GM06990 (cell line): ENCODE results near the gene THSD4.

Experiments
- DNase-seq: peaks from one replicate; pipeline ENCODE4 v3.0.0-alpha.2; 2011; ENCODE audit not compliant: insufficient read length; ENCODE audit errors: extremely low read depth
- H3K27me3 ChIP-seq: replicated peaks from 2 replicates; pipeline ENCODE4 v1.6.0; 2011; ENCODE audit warnings: low read length; ENCODE audit not compliant: control insufficient read depth, insufficient read depth
- H3K36me3 ChIP-seq: 2 replicates; pipeline ENCODE4 v1.5.1; 2011; ENCODE audit warnings: low read length; ENCODE audit not compliant: control insufficient read depth, insufficient read depth
- H3K4me3 ChIP-seq: replicated peaks from 2 replicates; pipeline ENCODE4 v1.5.1; 2011; ENCODE audit warnings: low read depth, mild to moderate bottlenecking, control low read depth, low read length
- TF ChIP-seq, protein P1 (sequence below): IDR thresholded peaks from 2 replicates; pipeline ENCODE4 v1.5.1; 2011; ENCODE audit warnings: low read length, control low read depth, mild to moderate bottlenecking, inconsistent platforms; ENCODE audit not compliant: insufficient read depth, poor library complexity, severe bottlenecking

The THSD4 gene

DNA sequence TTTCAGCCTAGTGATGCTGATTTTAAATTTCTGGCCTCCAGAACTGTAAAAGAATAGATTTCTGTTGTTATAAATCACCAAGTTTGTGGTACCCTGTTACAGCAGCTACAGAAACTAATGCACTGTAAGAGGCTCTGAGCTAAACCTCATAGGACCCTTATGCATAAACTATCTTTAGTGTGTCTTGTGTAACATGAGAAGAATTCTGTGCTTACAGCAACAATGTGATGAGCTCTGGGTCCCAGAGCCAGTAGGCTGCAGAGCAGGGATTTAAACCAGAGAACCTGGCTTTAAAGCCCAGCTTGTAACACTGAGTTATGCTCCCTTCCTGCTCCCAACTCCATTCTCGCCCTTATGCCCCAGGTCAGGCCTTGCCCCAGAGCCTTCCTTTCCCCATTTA lies 113.1 kb downstream of the THSD4 start:
- Histone ChIP-seq H3K4me3 (no peak overlapping the region), H3K27me3 (no peaks in the 10 kb centered on the region), H3K36me3 (no peaks in the 10 kb centered on the region)
- DNase-seq, result no peak
- TF ChIP-seq, protein P1, sequence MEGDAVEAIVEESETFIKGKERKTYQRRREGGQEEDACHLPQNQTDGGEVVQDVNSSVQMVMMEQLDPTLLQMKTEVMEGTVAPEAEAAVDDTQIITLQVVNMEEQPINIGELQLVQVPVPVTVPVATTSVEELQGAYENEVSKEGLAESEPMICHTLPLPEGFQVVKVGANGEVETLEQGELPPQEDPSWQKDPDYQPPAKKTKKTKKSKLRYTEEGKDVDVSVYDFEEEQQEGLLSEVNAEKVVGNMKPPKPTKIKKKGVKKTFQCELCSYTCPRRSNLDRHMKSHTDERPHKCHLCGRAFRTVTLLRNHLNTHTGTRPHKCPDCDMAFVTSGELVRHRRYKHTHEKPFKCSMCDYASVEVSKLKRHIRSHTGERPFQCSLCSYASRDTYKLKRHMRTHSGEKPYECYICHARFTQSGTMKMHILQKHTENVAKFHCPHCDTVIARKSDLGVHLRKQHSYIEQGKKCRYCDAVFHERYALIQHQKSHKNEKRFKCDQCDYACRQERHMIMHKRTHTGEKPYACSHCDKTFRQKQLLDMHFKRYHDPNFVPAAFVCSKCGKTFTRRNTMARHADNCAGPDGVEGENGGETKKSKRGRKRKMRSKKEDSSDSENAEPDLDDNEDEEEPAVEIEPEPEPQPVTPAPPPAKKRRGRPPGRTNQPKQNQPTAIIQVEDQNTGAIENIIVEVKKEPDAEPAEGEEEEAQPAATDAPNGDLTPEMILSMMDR, result no peak

DNA sequence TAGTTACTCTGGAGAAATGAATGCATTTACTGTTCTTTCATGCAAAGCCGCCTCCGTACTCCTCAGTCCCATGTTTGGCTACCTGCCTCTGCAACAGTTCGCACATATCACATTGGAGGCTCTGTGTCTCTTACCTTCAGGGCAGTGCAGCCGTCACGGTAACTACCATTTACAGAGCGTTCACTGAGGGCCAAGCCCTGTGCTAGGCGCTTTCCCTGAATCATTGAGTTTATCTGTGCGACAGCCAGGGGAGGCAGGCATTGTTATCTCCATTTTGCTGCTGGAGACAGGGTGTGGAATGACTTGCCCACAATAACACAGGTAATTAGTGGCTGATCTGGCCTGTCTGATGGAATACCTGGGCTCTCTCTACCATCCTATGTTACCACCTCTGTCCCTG lies 115.0 kb downstream of the THSD4 start:
- no peak overlapping the region for H3K4me3 ChIP-seq
- DNase-seq, result no peak
- TF ChIP-seq, protein P1, result no peak
- H3K27me3 ChIP-seq, result no peaks in the 10 kb centered on the region
- no peaks in the 10 kb centered on the region for H3K36me3 ChIP-seq

DNA sequence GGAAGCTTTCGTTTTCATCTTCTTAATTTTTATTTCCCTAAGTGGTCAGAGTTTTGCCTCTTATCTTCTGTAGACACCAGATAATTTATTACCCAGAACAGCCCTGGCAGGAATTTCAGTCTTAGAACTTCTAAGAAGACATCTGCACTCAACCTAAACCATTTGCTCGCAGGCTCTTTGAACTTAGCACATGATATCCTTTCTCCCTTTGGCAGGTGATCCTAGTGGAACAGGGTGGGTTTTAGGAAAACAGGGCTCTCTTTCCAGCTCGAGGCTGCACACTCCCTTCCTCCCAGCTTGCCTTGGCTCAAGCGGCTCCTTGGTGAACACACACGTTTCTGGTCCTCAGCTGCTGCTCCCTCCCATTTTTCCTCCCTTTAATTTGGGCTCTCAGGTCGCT lies 116.5 kb downstream of the THSD4 start:
- TF ChIP-seq, protein P1, result no peak
- no peak for DNase-seq
- Histone ChIP-seq H3K27me3 (no peaks in the 10 kb centered on the region; the same call in 1 of the 2 replicates), H3K36me3 (no peaks in the 10 kb centered on the region), H3K4me3 (no peak overlapping the region)

DNA sequence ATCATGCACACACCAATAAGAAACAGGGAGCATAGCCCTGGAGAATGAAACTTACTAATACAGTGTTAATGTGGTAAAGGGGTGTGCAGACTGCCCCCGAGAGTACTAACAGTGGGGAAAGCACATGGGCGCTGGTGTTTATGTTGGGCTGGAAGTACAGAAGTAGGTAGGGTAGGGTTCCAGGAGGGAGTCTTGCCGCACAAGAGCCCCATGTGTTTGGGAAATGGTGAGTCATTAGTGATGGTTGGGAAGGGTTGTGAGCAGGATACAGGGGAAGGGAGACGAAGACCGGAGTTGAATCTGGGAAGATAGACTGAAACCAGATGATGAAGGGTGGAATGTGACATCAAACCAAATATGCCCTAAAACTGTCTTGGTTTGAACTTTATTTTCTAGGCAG lies 117.1 kb downstream of the THSD4 start:
- no peaks in the 10 kb centered on the region for H3K36me3 ChIP-seq
- DNase-seq, result no peak
- TF ChIP-seq, protein P1, result no peak
- no peaks in the 10 kb centered on the region; the same call in 1 of the 2 replicates for H3K27me3 ChIP-seq
- no peak overlapping the region for H3K4me3 ChIP-seq

DNA sequence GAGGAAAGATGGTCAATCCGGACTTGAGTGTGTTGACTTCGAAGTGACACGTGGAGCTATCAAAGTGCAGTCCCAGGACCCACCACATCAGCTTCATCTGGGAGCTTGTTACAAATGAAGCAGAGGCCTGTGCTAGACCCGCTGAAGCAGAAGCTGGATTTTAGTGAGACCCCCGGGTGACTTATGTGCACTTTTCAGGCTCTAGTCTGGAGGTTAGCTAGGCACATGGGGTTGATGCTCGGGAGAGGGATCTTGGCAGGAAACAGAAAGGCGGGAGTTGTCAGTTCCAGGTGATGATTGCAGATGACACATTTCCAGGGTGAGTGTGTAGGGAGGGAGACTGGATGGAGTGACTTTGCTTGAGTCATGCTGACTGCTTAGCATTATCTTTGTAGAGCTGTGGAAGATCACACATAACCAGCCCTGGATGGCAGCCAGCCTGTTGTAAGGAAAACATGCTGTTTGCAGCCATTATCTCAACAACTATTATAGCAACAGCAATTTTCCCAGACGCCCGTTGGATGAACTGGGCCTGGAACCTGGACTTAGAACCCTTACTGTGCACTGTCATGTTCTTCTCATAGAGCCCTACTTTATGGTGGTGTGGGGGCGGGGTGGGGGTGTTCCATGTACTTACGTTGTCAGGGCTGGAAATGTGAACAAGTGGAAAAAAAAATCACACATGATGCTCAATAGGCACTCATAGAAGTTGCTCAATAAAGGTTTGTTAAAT lies 122.4 kb downstream of the THSD4 start:
- no peak for DNase-seq
- Histone ChIP-seq H3K36me3 (no peaks in the 10 kb centered on the region), H3K27me3 (peaks cover 3% of the 10 kb centered on the region), H3K4me3 (no peak overlapping the region)
- TF ChIP-seq, protein P1, result no peak
